GM18519 (cell line): ENCODE data around the gene SCGB1C1.
"Not testable (repeated sequence)": the region's sequence is repeated elsewhere in the genome, so short reads cannot be mapped to it uniquely, and the experiment has no call there.

Experiments used
- ATAC-seq: cut with Tn5 transposase; IDR thresholded peaks from one replicate; pipeline ENCODE4 v1.9.1; 2021; ENCODE audit warnings: mild to moderate bottlenecking, moderate library complexity; ENCODE audit not compliant: unreplicated experiment, low FRiP score

The SCGB1C1 gene

DNA sequence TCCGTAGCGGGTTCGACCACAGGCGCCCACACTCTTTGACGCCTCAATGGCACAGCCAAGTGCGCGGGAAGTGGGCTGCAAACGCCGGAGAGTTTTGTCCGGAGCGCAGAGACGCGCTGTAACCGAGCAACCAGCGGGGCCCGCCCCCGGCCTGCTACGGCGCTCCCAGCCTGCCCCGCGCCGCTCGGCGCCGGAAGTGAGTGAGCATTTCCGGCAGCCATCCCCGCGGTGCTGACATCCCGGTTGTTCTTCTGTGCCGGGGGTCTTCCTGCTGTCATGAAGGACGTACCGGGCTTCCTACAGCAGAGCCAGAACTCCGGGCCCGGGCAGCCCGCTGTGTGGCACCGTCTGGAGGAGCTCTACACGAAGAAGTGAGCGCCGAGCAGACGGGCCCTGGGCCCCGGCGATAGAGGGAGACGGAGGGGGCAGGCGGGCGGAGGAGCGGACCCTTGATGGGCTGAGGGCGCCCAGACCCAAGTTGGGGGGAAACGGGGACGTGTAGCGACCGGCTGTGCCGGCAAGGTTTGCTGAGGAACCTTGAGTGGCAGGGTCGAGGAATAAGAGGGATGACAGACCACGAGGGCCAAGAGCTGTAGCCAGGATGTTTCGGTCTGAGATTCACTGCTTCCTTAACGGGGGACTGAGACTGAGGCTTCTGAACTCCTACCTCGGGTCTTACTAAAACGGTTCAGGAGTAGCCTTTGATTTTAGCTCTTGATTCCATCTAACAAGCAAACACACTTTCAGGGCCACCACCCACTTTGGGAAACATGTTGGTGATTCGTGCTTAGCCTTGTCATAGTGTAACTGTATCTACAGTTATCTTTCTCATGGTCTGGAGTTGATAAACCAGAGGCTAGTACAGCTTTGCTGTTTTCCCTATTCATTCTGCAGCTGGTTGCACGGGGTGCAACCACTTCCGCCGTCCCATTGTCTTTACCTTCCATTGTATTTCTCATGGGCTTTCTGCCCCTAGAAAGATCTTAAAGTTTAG is 44.2 kb downstream of the SCGB1C1 start, which contains the start of gene PSMD13:
Gene PSMD13, plus strand, starts transcription at position 203 of the 994 bp plus-strand sequence. Its CDS starts 74 bp downstream, at position 277.
- ATAC-seq = peak; percentile 65

DNA sequence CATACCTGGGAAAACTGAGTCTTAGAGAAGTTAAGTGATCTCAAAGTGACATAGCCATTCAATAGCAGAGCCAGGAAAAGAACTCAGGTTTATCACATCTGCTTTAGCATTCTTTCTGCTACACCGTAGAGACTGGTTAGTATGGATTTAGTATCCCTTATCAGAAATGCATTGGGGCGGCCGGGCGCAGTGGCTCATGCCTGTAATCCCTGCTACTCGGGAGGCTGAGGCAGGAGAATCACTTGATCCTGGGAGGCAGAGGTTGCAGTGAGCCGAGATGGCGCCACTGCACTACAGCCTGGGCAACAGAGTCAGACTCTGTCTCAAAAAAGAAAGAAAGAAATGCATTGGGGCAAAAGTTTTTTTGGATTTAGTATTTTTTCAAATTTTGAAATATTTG is 45.5 kb downstream of the SCGB1C1 start:
- ATAC-seq = not testable (repeated sequence)

DNA sequence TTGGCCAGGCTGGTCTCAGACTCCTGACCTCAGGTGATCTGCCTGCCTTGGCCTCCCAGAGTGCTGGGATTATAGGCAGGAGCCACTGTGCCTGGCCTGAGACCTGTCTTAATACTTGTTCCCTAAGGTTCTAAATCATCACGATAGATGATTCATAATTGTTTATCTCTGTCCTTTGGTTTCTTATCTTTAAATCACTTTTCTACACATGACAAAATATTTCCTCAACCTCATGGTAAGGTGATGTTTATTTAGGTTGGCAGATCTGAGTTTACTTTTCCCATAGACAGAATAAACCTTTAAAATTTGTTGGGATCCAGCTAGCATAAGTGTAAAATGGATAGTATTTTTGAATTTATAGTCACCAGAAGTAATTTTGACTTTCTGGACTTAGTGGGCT is 47.4 kb downstream of the SCGB1C1 start:
- no peak for ATAC-seq

DNA sequence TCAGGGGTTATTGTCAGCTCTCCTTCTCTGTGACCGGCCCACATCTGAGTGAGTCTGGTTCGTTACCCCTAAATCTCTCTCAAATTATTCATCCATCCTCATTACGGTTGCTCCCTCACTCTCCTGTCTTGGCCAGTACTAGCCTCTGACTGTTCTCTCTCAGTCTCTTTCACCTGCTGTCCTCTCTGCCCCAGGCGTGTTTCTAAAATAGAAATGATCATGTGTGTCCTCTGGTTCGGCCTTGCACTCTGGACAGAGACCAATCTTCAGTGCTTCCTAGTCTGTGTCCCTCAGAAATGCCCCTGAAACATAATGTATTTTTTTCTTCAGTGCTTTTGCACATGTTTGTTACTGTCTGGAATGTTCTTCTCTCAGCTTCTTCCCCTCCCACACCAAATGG is 48.8 kb downstream of the SCGB1C1 start:
- ATAC-seq = no peak
